K562 treated with DMSO at 1 percent for 48 hours (cell line): ENCODE measurements around the gene OR10X1. TPM values are rescaled to one million over a fixed set of nuclear protein-coding genes. Genes with fewer than 3 reads are reported as not detected.

Experiments used
- total RNA-seq: library from RNA; unstranded; fragments of 300-600 nt; gene quantifications from 2 replicates; pipeline ENCODE4 v1.2.3, GENCODE V29; 2022; ENCODE audit warnings: low replicate concordance; ENCODE audit errors: extremely low read depth

The OR10X1 gene, protein sequence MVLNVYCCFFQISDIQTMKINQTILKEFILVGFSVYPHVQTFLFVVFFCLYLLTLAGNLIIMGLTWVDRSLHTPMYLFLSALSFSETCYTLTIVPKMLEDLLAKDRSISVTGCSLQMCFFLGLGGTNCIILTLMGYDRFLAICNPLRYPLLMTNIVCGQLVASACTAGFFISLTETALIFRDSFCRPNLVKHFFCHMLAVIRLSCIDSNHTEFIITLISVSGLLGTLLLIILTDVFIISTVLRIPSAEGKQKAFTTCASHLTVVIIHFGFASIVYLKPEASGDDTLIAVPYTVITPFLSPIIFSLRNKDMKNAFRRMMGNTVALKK
- not detected in 2 replicates for total RNA-seq

DNA sequence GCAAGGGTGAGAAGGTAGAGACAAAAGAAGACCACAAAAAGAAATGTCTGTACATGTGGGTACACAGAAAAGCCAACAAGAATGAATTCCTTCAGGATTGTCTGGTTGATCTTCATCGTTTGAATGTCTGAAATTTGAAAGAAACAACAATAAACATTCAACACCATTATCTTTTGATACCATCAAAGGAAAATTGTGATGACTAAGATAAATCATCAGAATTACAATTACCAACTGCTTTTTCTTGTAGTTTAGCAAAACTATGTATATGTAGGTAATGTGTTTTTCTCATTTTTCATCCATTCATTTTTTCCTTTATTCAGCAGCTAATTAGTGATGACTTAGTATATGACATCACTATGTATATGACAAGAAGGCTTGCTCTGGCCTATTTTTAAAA, at the start of gene OR10X1:
Gene OR10X1 (minus strand): TSS at position 167 of the 400 bp plus-strand sequence. CDS start 0 bp downstream, at position 167.

GRCh38 chr1:158604968-158605367, 25.3 kb upstream of the OR10X1 start, which contains the start of gene OR10Z1:
OR10Z1 (plus strand) TSS chr1:158605268; CDS start chr1:158606439, 1,171 bp downstream.

GRCh38 chr1:158570480-158570879, 9.2 kb downstream of the OR10X1 start, which contains the start of gene OR6P1:
OR6P1 (minus strand) TSS chr1:158570580; CDS start chr1:158563604, 6,976 bp downstream.

GRCh38 chr1:158554352-158554751, 25.3 kb downstream of the OR10X1 start, which contains the start of gene OR6Y1:
OR6Y1 (minus strand) TSS chr1:158554405; CDS start chr1:158548105, 6,300 bp downstream.

Other genes with a start within 250 kb of the OR10X1 start
- not detected in 2 replicates for gene CD1B, start 248.4 kb downstream of the OR10X1 start, total RNA-seq
- gene CD1E, start 226.0 kb downstream of the OR10X1 start, total RNA-seq, result not detected in 2 replicates
- not detected in 2 replicates for gene OR10T2, start 180.4 kb downstream of the OR10X1 start, total RNA-seq
- gene OR10K2, start 153.7 kb downstream of the OR10X1 start, total RNA-seq, result not detected in 2 replicates
- not detected in 2 replicates for gene OR10K1, start 118.1 kb downstream of the OR10X1 start, total RNA-seq
- gene OR10R2, start 107.7 kb downstream of the OR10X1 start, total RNA-seq, result not detected in 2 replicates
- gene OR6Y1, start 25.5 kb downstream of the OR10X1 start, total RNA-seq, result not detected in 2 replicates
- not detected in 2 replicates for gene OR6P1, start 9.3 kb downstream of the OR10X1 start, total RNA-seq
- not detected in 2 replicates for gene OR10Z1, start 25.4 kb upstream of the OR10X1 start, total RNA-seq
- not detected in 2 replicates for gene SPTA1, start 106.8 kb upstream of the OR10X1 start, total RNA-seq
- gene OR6K2, start 120.8 kb upstream of the OR10X1 start, total RNA-seq, result not detected in 2 replicates
- not detected in 2 replicates for gene OR6K3, start 140.8 kb upstream of the OR10X1 start, total RNA-seq
- gene OR6K6, start 174.8 kb upstream of the OR10X1 start, total RNA-seq, result not detected in 2 replicates
- not detected in 2 replicates for gene OR6N1, start 192.3 kb upstream of the OR10X1 start, total RNA-seq
- not detected in 2 replicates for gene OR6N2, start 201.3 kb upstream of the OR10X1 start, total RNA-seq